Left lung (tissue), 10 donors: Measurements from ENCODE around the gene P2RY8. TPM values are rescaled to one million over a fixed set of nuclear protein-coding genes. Genes with fewer than 3 reads are reported as not detected.

Experiments used
- ATAC-seq: fragments of 200-7000 bp; cut with Tn5 transposase; one replicate; pipeline ENCODE4 v1.9.1; 2020; ENCODE audit warnings: moderate library complexity
- DNase-seq, 4 donors: peaks; one replicate each; pipeline ENCODE4 v3.0.0-alpha.2; 2013 to 2020
- H3K27ac ChIP-seq, 2 donors: fragments of 200-600 bp; sonication (generic) in 1 of 2; one replicate each; pipeline versions ENCODE4 v1.5.0 to v1.8.0; 2020 to 2021
- H3K27me3 ChIP-seq, 2 donors: fragments of 200-600 bp; sonication (generic) in 1 of 2; one replicate each; pipeline versions ENCODE4 v1.5.0 to v1.8.0; 2020 to 2021
- H3K36me3 ChIP-seq, 2 donors: fragments of 200-600 bp; sonication (generic) in 1 of 2; one replicate each; pipeline versions ENCODE4 v1.5.0 to v1.8.0; 2020 to 2021
- H3K4me1 ChIP-seq, 2 donors: fragments of 200-600 bp; one replicate each; pipeline ENCODE4 v1.8.0; 2021
- H3K4me3 ChIP-seq, 2 donors: fragments of 200-600 bp; sonication (generic) in 1 of 2; one replicate each; pipeline versions ENCODE4 v1.5.0 to v1.8.0; 2020 to 2021; ENCODE audit warnings: mild to moderate bottlenecking in 1 of 2
- H3K9me3 ChIP-seq, 2 donors: fragments of 200-600 bp; sonication (generic) in 1 of 2; one replicate each; pipeline versions ENCODE4 v1.5.0 to v1.8.0; 2020 to 2021
- intact Hi-C, 2 donors: fragments of 100-400 bp; cut with DNase I; formaldehyde crosslinking; loops; one replicate each; pipeline versions ENCODE4 v1.11.2 to v1.14.2; 2022
- polyA plus RNA-seq, 6 donors: library from polyadenylated mRNA; unstranded; fragments of 120-200 nt; gene quantifications; one replicate each; pipeline ENCODE4 v1.2.1, GENCODE V29; 2013; ENCODE audit not compliant: insufficient read length in 6 of 6
- total RNA-seq, 2 donors: library from RNA; stranded (reverse); fragmentation: NEBNext Ultra II Directional; extraction: Animal tissue kit (Norgen Biotek cat#: 25700); gene quantifications; one replicate each; pipeline ENCODE4 v1.2.1, GENCODE V29; 2021
- TF ChIP-seq, protein P1 (sequence below), 2 donors: fragments of 200-600 bp; sonication (generic) in 1 of 2; IDR thresholded peaks; one replicate each; pipeline versions ENCODE4 v1.5.0 to v1.8.0; 2021; ENCODE audit warnings: antibody characterized with exemption in 2 of 2
- donor health status: DM: no; HTN: yes; CAD: no.
- donor health status: DM: no; HTN: no; CAD: no.

Gene P2RY8
- total and polyA plus RNA-seq, 8 donors, result 0.55 to 6.9 (median 0.69) TPM

GRCh38 chrX:1444561-1445500 lies 92.2 kb downstream of the P2RY8 start:
- TF ChIP-seq, protein P1, sequence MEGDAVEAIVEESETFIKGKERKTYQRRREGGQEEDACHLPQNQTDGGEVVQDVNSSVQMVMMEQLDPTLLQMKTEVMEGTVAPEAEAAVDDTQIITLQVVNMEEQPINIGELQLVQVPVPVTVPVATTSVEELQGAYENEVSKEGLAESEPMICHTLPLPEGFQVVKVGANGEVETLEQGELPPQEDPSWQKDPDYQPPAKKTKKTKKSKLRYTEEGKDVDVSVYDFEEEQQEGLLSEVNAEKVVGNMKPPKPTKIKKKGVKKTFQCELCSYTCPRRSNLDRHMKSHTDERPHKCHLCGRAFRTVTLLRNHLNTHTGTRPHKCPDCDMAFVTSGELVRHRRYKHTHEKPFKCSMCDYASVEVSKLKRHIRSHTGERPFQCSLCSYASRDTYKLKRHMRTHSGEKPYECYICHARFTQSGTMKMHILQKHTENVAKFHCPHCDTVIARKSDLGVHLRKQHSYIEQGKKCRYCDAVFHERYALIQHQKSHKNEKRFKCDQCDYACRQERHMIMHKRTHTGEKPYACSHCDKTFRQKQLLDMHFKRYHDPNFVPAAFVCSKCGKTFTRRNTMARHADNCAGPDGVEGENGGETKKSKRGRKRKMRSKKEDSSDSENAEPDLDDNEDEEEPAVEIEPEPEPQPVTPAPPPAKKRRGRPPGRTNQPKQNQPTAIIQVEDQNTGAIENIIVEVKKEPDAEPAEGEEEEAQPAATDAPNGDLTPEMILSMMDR (IDR thresholded peaks at IDR 0.05), result no peak
- intact Hi-C loops, result no loop called here

DNA sequence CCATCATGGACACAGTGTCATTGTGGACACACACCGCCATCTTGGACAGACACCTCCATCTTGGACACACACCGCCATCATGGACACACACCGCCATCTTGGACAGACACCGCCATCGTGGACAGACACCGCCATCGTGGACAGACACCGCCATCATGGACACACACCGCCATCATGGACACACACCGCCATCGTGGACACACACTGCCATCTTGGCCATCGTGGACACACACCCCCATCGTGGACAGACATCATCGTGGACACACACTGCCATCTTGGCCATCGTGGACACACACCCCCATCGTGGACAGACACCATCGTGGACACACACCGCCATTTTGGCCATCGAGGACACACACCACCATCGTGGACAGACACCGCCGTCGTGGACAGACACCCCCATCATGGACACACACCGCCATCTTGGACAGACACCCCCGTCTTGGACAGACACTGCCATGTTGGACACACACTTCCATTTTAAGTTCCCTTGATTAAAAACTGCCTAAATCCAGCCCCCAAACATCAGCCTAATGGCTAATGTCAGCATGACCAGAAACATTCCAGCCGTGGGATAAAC lies 93.4 kb downstream of the P2RY8 start:
- Histone ChIP-seq H3K27ac (no peak overlapping the region), H3K9me3 (peaks cover 0 to 14% of the 10 kb centered on the region in 2 donors), H3K27me3 (no peaks in the 10 kb centered on the region), H3K36me3 (peaks cover 0 to 21% of the 10 kb centered on the region in 2 donors), H3K4me1 (no peaks in the 10 kb centered on the region), H3K4me3 (no peak overlapping the region)
- DNase-seq (no peak), ATAC-seq (no peak)
- TF ChIP-seq, protein P1 (IDR thresholded peaks at IDR 0.05), result no peak
- intact Hi-C loops, result no loop called here

More at GRCh38 chrX:1444561-1445500, 92.2 kb downstream of the P2RY8 start:
- no peak overlapping the region for H3K27ac ChIP-seq
- peak in 1 of 4 donors; percentile 10 for DNase-seq
- ATAC-seq, result no peak
- peaks cover 0 to 16% of the 10 kb centered on the region in 2 donors for H3K9me3 ChIP-seq
- H3K36me3 ChIP-seq, result peaks cover 0 to 8% of the 10 kb centered on the region in 2 donors
- no peaks in the 10 kb centered on the region for H3K27me3 ChIP-seq
- H3K4me1 ChIP-seq, result no peaks in the 10 kb centered on the region
- no peak overlapping the region for H3K4me3 ChIP-seq

- TF ChIP-seq, protein P1 (IDR thresholded peaks at IDR 0.05), result no peak
- Histone ChIP-seq H3K9me3 (peaks cover 0 to 14% of the 10 kb centered on the region in 2 donors), H3K27me3 (no peaks in the 10 kb centered on the region), H3K36me3 (peaks cover 0 to 28% of the 10 kb centered on the region in 2 donors), H3K4me1 (no peaks in the 10 kb centered on the region), H3K27ac (no peak overlapping the region), H3K4me3 (no peak overlapping the region)
- intact Hi-C loops, result no loop called here
- DNase-seq (peak in 1 of 4 donors; percentile 22), ATAC-seq (no peak)
Measured at GRCh38 chrX:1442724-1443367, 94.1 kb downstream of the P2RY8 start.

DNA sequence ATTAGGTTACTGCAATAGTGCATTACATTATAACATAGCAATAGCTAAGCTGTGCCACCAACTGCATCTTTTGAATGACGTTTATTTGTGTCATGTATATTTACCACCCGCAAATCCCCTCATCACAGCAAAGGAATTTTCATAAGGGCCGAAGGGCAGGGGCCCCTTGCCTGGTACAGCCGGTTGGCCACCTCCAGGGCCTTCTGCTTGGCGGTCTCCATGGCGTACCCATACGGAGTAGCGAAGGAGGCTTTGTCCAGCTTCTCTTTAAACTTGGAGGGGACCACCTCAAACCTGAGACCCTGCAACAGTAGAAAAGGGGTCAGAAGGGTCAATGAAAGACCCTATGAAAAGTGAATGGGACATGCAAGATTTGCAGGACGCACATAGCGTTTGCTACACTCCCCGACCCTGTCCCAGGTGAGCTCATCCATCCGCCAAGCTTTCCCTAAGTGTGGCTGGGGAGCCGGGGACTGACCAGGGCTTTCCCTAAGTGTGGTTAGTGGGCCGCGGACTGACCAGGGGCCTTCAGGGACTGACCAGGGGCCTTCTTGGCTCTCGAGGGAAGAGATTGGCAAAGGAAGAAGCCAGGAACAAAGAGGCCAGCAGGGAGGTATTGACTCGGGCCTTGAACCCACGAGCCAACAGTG lies 94.8 kb downstream of the P2RY8 start:
- Histone ChIP-seq H3K9me3 (peaks cover 0 to 14% of the 10 kb centered on the region in 2 donors), H3K27ac (no peak overlapping the region), H3K27me3 (no peaks in the 10 kb centered on the region), H3K4me1 (no peaks in the 10 kb centered on the region), H3K36me3 (peaks cover 0 to 35% of the 10 kb centered on the region in 2 donors), H3K4me3 (no peak overlapping the region)
- TF ChIP-seq, protein P1 (IDR thresholded peaks at IDR 0.05), result no peak
- intact Hi-C loops, result no loop called here
- no peak for ATAC-seq
- peak in 1 of 4 donors; percentile 41 for DNase-seq
